ENCODE measurements around the gene EPG5.

DNA sequence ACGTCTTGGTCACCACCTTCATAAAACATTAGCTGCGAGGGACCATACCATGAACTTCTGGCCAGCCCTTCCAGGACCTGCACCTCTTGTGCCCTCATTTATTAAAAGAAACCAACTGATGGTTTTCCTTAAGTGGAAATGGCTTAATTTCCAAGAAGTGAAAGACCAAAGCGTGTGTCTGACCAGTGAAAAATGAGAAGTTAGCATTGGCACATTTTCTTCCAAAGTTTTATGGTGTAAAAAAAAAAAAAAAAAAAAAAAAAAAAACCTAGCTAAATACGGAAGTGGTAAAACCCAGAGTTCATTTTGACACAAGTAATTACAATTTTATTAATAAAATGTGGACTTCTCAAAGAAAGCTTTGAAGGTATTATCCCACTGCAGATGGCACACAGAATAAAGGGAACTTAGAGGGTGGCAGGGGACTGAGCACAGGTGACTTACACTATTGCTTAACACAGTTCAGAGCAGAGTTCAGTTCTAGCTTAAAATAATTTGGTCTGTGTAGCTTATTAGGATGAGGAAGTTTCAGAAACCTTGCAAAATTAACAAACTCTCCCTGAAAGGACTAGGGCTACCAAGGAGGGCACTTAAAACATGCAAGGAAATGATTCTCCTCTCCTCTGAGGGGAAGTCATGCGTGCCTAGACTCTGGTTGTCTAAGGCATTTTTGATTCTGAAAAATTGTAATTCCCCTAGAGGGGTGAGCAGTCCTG, 42.2 kb upstream of the EPG5 start:
- TF ChIP-seq CTCF (conservative IDR thresholded peaks at IDR 0.05; ENCODE audit: low read depth, low read length) (no peak), EZH2 (IDR thresholded peaks at IDR 0.05; ENCODE audit: borderline replicate concordance, low read depth, low read length, poor library complexity, severe bottlenecking) (no peak)
